ENCODE measurements around the gene KLF1.

KLF1 gene

DNA sequence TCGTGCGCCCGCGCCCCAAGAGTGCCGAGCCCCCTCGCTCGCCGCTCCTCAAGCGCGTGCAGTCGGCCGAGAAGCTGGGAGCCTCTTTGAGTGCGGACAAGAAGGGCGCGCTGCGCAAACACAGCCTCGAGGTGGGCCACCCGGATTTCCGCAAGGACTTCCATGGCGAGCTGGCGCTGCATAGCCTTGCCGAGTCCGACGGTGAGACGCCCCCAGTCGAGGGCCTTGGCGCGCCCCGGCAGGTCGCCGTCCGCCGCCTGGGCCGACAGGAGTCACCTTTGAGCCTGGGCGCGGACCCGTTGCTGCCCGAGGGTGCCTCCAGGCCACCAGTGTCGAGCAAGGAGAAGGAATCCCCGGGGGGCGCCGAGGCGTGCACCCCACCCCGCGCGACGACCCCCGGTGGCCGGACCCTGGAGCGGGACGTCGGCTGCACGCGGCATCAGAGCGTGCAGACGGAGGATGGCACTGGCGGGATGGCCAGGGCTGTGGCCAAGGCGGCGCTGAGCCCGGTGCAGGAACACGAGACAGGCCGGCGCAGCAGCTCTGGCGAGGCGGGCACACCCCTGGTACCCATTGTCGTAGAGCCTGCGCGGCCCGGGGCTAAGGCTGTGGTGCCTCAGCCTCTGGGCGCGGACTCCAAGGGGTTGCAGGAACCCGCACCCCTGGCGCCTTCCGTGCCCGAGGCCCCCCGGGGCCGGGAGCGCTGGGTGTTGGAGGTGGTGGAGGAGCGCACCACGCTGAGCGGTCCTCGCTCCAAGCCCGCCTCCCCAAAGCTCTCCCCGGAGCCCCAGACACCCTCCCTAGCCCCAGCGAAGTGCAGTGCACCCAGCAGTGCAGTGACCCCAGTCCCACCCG, 12.9 kb downstream of the KLF1 start:
- no peak for DNase-seq (ENCODE audit: low read depth)
- H3K4me3 ChIP-seq (ENCODE audit: low read depth, low read length): no peak overlapping the region

DNA sequence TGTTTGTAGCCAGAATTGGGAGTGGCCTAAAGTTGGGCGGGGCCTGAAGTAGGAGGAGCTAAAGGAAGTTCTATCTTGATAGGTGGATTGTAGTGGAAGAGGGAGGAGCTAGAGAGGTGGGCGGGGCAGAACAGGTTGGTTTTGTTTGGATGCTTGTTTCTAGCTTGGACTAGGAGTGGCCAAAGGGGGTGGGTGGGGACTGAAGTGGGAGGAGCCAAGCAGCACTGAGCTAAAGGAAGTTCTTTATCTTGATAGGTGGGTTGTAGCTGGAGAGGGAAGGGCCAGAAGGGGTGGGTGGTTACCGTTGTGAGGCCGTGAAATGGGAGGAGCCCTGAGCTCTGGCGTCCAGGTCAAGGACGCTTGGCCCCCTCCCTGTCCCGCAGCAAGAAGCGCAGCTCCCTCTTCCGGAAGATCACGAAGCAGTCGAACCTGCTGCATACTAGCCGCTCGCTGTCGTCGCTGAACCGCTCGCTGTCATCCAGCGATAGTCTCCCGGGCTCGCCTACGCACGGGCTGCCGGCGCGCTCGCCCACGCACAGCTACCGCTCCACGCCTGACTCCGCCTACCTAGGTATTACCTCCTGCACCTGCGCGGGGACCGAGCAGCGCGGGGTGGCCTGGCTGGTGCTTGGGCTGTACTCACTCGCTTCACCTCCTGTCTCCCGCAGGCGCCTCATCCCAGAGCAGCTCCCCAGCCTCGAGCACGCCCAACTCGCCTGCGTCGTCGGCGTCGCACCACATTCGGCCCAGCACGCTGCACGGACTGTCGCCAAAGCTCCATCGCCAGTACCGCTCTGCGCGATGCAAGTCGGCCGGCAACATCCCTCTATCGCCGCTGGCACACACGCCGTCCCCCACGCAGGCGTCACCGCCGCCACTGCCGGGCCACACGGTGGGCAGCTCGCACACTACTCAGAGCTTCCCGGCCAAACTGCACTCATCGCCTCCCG, 13.8 kb downstream of the KLF1 start:
- TF ChIP-seq, protein P1, sequence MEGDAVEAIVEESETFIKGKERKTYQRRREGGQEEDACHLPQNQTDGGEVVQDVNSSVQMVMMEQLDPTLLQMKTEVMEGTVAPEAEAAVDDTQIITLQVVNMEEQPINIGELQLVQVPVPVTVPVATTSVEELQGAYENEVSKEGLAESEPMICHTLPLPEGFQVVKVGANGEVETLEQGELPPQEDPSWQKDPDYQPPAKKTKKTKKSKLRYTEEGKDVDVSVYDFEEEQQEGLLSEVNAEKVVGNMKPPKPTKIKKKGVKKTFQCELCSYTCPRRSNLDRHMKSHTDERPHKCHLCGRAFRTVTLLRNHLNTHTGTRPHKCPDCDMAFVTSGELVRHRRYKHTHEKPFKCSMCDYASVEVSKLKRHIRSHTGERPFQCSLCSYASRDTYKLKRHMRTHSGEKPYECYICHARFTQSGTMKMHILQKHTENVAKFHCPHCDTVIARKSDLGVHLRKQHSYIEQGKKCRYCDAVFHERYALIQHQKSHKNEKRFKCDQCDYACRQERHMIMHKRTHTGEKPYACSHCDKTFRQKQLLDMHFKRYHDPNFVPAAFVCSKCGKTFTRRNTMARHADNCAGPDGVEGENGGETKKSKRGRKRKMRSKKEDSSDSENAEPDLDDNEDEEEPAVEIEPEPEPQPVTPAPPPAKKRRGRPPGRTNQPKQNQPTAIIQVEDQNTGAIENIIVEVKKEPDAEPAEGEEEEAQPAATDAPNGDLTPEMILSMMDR (conservative IDR thresholded peaks at IDR 0.05; ENCODE audit: low read depth, low read length): no peak
- peak overlapping the region; percentile 24 for H3K4me3 ChIP-seq (ENCODE audit: low read depth, low read length)
- peak; percentile 62 for DNase-seq (ENCODE audit: low read depth)

More for the DNA sequence above, 12.9 kb downstream of the KLF1 start:
- TF ChIP-seq, protein P1 (conservative IDR thresholded peaks at IDR 0.05; ENCODE audit: low read depth, low read length): no peak

DNA sequence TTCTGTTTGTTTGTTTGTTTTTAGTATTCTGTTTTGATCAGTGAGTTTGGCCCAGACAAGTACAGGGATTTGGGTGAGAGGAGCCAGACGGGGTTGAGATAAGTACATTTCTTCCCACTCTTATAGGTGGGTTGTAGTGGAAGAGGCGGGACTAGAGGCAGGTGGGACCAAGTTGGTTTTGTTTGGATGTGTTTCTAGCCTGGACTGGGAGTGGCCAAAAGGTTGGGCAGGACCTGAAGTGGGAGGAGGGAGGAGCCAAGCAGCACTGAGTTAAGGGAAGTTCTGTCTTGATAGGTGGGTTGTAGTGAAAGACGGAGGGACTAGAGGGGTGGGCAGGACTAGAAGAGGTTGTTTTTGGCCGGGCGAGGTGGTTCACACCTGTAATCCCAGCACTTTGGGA, 14.7 kb downstream of the KLF1 start:
- DNase-seq (ENCODE audit: low read depth): no peak
- TF ChIP-seq, protein P1 (conservative IDR thresholded peaks at IDR 0.05; ENCODE audit: low read depth, low read length): no peak
- H3K4me3 ChIP-seq (ENCODE audit: low read depth, low read length): no peak overlapping the region

DNA sequence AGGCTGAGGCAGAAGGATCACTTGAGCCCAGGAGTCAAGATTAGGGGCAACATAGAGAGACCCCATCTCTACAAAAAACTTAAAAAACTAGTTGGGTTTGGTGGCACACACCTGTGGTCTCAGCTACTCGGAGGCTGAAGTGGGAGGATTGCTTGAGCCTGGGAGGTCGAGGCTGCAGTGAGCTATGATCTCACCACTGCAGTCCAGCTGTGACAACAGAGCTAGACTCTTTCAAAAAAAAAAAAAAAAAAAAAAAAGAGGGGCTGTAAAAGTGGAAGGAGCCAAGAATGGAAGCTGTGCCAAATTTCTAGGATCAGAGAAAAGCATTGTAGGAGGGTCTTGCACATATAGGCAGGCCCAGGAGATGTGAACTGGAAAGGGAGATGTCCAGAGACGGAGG, 15.3 kb downstream of the KLF1 start:
- TF ChIP-seq, protein P1 (conservative IDR thresholded peaks at IDR 0.05; ENCODE audit: low read depth, low read length): no peak
- no peak for DNase-seq (ENCODE audit: low read depth)

DNA sequence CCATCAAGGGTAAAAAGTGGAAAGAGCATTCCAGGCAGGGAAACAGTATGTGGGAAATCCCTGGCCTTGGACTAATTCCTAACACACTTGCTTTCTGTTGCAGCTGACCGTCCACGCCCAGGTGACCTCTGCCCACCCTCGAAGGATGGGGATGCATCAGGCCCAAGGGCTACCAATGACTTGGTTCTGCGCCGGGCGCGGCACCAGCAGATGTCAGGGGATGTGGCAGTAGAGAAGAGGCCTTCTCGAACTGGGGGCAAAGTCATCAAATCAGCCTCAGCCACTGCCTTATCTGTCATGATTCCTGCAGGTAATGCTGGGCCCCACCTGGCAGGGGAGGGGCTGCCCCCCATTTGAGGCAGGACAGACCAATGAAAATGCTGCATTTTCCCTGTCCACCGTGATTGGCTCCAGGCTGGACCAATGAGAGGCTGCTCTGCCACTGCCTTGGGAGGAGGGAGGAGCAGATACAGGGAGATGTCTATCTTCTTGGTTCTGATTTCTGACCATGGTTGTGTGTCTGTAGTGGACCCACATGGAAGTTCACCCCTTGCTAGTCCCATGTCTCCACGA, 18.4 kb downstream of the KLF1 start:
- DNase-seq (ENCODE audit: low read depth): peak; percentile 35
- TF ChIP-seq, protein P1 (conservative IDR thresholded peaks at IDR 0.05; ENCODE audit: low read depth, low read length): no peak
- H3K4me3 ChIP-seq (ENCODE audit: low read depth, low read length): no peak overlapping the region

More for the DNA sequence above, 15.3 kb downstream of the KLF1 start:
- H3K4me3 ChIP-seq (ENCODE audit: low read depth, low read length): no peak overlapping the region

DNA sequence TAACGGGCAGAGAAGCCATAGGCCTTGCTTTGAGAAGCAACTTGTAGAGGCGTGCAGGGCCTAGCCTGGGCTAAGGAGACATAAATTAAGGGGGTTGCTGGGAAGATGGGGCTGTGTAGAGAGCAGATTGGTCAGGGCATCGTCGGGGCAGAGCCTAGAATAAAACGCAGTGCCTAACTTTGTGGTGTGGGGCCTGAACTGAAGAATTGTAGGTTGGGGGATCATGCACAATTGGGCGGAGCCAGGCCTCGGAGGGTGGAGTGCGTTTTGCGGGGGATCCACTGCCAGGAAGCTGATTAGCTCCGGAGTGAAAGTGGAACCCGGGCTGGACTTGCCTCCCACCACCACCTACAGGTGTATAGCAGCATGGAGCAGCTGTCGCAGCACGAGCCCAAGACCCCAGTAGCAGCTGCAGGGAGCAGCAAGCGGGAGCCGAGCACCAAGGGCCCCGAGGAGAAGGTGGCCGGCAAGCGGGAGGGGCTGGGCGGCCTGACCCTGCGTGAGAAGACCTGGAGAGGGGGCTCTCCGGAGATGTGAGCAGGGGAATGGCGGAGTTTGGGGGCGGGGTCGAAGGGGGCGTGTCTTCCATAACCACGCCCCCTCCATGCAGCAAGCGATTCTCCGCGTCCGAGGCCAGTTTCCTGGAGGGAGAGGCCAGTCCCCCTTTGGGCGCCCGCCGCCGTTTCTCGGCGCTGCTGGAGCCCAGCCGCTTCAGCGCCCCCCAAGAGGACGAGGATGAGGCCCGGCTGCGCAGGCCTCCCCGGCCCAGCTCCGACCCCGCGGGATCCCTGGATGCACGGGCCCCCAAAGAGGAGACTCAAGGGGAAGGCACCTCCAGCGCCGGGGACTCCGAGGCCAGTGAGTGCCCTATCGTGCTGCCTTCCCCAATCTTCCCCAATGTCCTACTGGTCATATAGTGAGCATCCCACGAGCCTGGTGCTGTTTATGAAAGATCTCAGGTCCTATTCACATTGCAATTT, 19.6 kb downstream of the KLF1 start:
- peak overlapping the region; percentile 50 for H3K4me3 ChIP-seq (ENCODE audit: low read depth, low read length)
- TF ChIP-seq, protein P1 (conservative IDR thresholded peaks at IDR 0.05; ENCODE audit: low read depth, low read length): no peak
- peak; percentile 58 for DNase-seq (ENCODE audit: low read depth)
